GM12878 (cell line): ENCODE measurements around the gene IRAG1. TPM values are rescaled to one million over a fixed set of nuclear protein-coding genes. Genes with fewer than 3 reads are reported as not detected.

Source experiments
- ATAC-seq: fragments of 200-7000 bp; cut with Tn5 transposase; 3 replicates; pipeline ENCODE4 v1.9.1; 2020; ENCODE audit warnings: mild to moderate bottlenecking, moderate library complexity
- BruUV-seq: library from RNA; stranded (reverse); fragments of 400-500 nt; replicated peaks from 2 replicates; lab custom pipeline; 2021; lab: Mats Ljungman, UMichigan
- CTCF ChIA-PET: fragments of 300-600 bp; sonication (Branson Sonifier 250); formaldehyde crosslinking; extraction: SDS; loops from one replicate; lab custom pipeline; 2021; ENCODE audit warnings: inconsistent platforms; lab: Yijun Ruan, JAX
- POLR2A ChIA-PET: fragments of 350-600 bp; formaldehyde crosslinking; extraction: SDS; loops from one replicate; lab custom pipeline; 2021; ENCODE audit warnings: inconsistent platforms; lab: Charles Lee
- RAD21 ChIA-PET: fragments of 300-600 bp; sonication (Branson Sonifier 250); formaldehyde crosslinking; loops from one replicate; lab custom pipeline; 2023; ENCODE audit warnings: antibody characterized with exemption; ENCODE audit not compliant: unreplicated experiment; lab: Charles Lee
- SMC1A ChIA-PET: fragments of 300-600 bp; sonication (Branson Sonifier 250); formaldehyde crosslinking; loops from one replicate; lab custom pipeline; 2023; ENCODE audit not compliant: unreplicated experiment, uncharacterized antibody; lab: Charles Lee
- DNase-seq: peaks from one replicate; pipeline ENCODE4 v3.0.0-alpha.2; 2011; ENCODE audit warnings: low read depth, low spot score
- FAIRE-seq: peaks from 3 replicates; lab custom pipeline; 2011; peaks lifted over from hg19 to GRCh38; lab: Jason Lieb, UNC
- H2AFZ ChIP-seq: 2 replicates; pipeline ENCODE4 v1.6.0; 2011; ENCODE audit warnings: low read depth, low read length, control low read depth; ENCODE audit not compliant: control insufficient read depth
- H3K27ac ChIP-seq: 2 replicates; pipeline ENCODE4 v1.5.1; 2011; ENCODE audit warnings: control low read depth; ENCODE audit not compliant: control insufficient read depth, insufficient read depth
- H3K27me3 ChIP-seq, 2 experiments: replicated peaks in 1 of 2; 2 replicates each; pipeline versions ENCODE4 v1.6.0 to v1.6.1; 2011; ENCODE audit warnings: low read length in 1 of 2; ENCODE audit not compliant: control insufficient read depth in 2 of 2, insufficient read depth in 2 of 2
- H3K36me3 ChIP-seq, 2 experiments: 2 replicates each; pipeline ENCODE4 v1.5.1; 2011; ENCODE audit warnings: low read length in 1 of 2; ENCODE audit not compliant: control insufficient read depth in 2 of 2, insufficient read depth in 2 of 2
- H3K4me1 ChIP-seq: 2 replicates; pipeline ENCODE4 v1.6.1; 2011; ENCODE audit warnings: mild to moderate bottlenecking, low read length, moderate library complexity, mixed read lengths; ENCODE audit not compliant: control insufficient read depth, insufficient read depth
- H3K4me2 ChIP-seq: 2 replicates; pipeline ENCODE4 v1.6.0; 2011; ENCODE audit warnings: control low read depth; ENCODE audit not compliant: control insufficient read depth, insufficient read depth
- H3K4me3 ChIP-seq: fragments of 200-600 bp; sonication (generic); 2 replicates; pipeline ENCODE4 v1.5.1; 2016
- H3K79me2 ChIP-seq: 2 replicates; pipeline ENCODE4 v1.6.0; 2011; ENCODE audit warnings: low read length; ENCODE audit not compliant: control insufficient read depth, insufficient read depth
- H3K9ac ChIP-seq: 2 replicates; pipeline ENCODE4 v1.8.0; 2011; ENCODE audit warnings: low read length, control low read depth, mixed read lengths; ENCODE audit not compliant: control insufficient read depth, insufficient read depth
- H3K9me3 ChIP-seq: replicated peaks from 3 replicates; pipeline ENCODE4 v1.5.1; 2011; ENCODE audit warnings: mild to moderate bottlenecking, low read length; ENCODE audit not compliant: control insufficient read depth, insufficient read depth
- H4K20me1 ChIP-seq: 2 replicates; pipeline ENCODE4 v1.6.0; 2011; ENCODE audit not compliant: control insufficient read depth, insufficient read depth
- BHLHE40 ChIP-seq, 2 experiments: fragments of 450-650 bp in 1 of 2; IDR thresholded peaks; 2 replicates each; pipeline ENCODE4 v1.6.1; 2011 to 2017; ENCODE audit warnings: low read depth in 2 of 2, borderline replicate concordance in 1 of 2, improper control_type of control experiment in 1 of 2, low read length in 1 of 2, mild to moderate bottlenecking in 1 of 2
- BMI1 ChIP-seq: fragments of 450-650 bp; IDR thresholded peaks from 2 replicates; pipeline ENCODE4 v1.6.1; 2016; ENCODE audit warnings: mild to moderate bottlenecking, moderate library complexity, borderline replicate concordance
- CBFB ChIP-seq: IDR thresholded peaks from 2 replicates; pipeline ENCODE4 v1.6.1; 2016; ENCODE audit warnings: antibody characterized with exemption, low read depth
- CHD4 ChIP-seq: fragments of 200-600 bp; sonication (generic); IDR thresholded peaks from 2 replicates; pipeline ENCODE4 v1.6.1; 2016; ENCODE audit warnings: mild to moderate bottlenecking
- CUX1 ChIP-seq: IDR thresholded peaks from 2 replicates; pipeline ENCODE4 v1.6.1; 2012; ENCODE audit warnings: improper control_type of control experiment, low read depth, low read length; ENCODE audit not compliant: insufficient replicate concordance
- IRF3 ChIP-seq: fragments of 450-650 bp; IDR thresholded peaks from 2 replicates; pipeline ENCODE4 v1.6.1; 2014; ENCODE audit warnings: mild to moderate bottlenecking
- LARP7 ChIP-seq: fragments of 450-650 bp; IDR thresholded peaks from 2 replicates; pipeline ENCODE4 v1.6.1; 2017; ENCODE audit warnings: mild to moderate bottlenecking
- NBN ChIP-seq: fragments of 450-650 bp; IDR thresholded peaks from 2 replicates; pipeline ENCODE4 v1.6.1; 2016
- NR2F1 ChIP-seq: fragments of 450-650 bp; conservative IDR thresholded peaks from 2 replicates; pipeline ENCODE4 v1.6.1; 2017; ENCODE audit warnings: mild to moderate bottlenecking
- RCOR1 ChIP-seq: conservative IDR thresholded peaks from 2 replicates; pipeline ENCODE4 v1.6.1; 2012; ENCODE audit warnings: low read depth, low read length, improper control_type of control experiment
- SIX5 ChIP-seq: IDR thresholded peaks from 2 replicates; pipeline ENCODE4 v1.6.1; 2011; ENCODE audit warnings: mild to moderate bottlenecking, low read depth, low read length, moderate library complexity; ENCODE audit not compliant: severe bottlenecking
- SPI1 ChIP-seq: IDR thresholded peaks from 2 replicates; pipeline ENCODE4 v1.6.1; 2011; ENCODE audit warnings: low read depth, mild to moderate bottlenecking, low read length, moderate library complexity, borderline replicate concordance; ENCODE audit not compliant: insufficient read depth
- TAF1 ChIP-seq: IDR thresholded peaks from 2 replicates; pipeline ENCODE4 v1.6.1; 2011; ENCODE audit warnings: mild to moderate bottlenecking, low read depth, low read length, borderline replicate concordance
- ZZZ3 ChIP-seq: IDR thresholded peaks from 2 replicates; pipeline ENCODE4 v1.6.1; 2011; ENCODE audit warnings: low read depth; ENCODE audit not compliant: control insufficient read depth, insufficient read length
- WGBS: methylation state at CpG from one replicate; pipeline ENCODE4 v1.1.6; 2016; ENCODE audit warnings: low lambda C conversion rate; ENCODE audit not compliant: insufficient replicate concordance, insufficient coverage; ENCODE audit errors: missing lambda C conversion rate; 5-methylcytosine and 5-hydroxymethylcytosine counted together
- in situ Hi-C: fragments of 300-500 bp; cut with MboI; formaldehyde crosslinking; loops from 9 replicates; pipeline ENCODE4 v1.14.3; 2018; ENCODE audit warnings: mixed read lengths
- intact Hi-C: fragments of 100-400 bp; cut with micrococcal nuclease; formaldehyde crosslinking; loops from one replicate; pipeline ENCODE4 v1.14.2; 2022; ENCODE audit not compliant: unreplicated experiment
- polyA plus RNA-seq, 11 experiments: library from polyadenylated mRNA; depleted of rRNA in 4 of 11; unstranded in 6 of 11; stranded (reverse) in 5 of 11; fragments of >200 nt; fragmentation: Nextera tagmentation in 4 of 11; fragmentation: Illumina TruSeq in 1 of 11; extraction: Ambion mirVana in 4 of 11; extraction: Trizol in 1 of 11; gene quantifications; 1 replicate in 1 of 11; 2 replicates in 10 of 11; pipeline versions ENCODE4 v1.2.1 to v1.2.3, GENCODE V29; 2011 to 2016; ENCODE audit warnings: inconsistent platforms in 2 of 11, missing spikeins in 2 of 11, low read depth in 1 of 11
- total RNA-seq, 4 experiments: library from RNA; depleted of rRNA in 3 of 4; stranded (reverse); fragments of >200 nt in 3 of 4; fragmentation: Illumina TruSeq in 1 of 4; extraction: Trizol in 1 of 4; gene quantifications; 2 replicates each; pipeline versions ENCODE4 v1.2.1 to v1.2.3, GENCODE V29; 2013 to 2021

Gene IRAG1
- total and polyA plus RNA-seq, 10 of the 15 experiments (the other 5 are each of a cell fraction or from before 2014, with no cell fraction given): 0.02 to 0.18 (median 0.06) TPM; not detected in 4

- FAIRE-seq (no peak), DNase-seq (no peak)
- RAD21 ChIA-PET: no interaction called here
- Histone ChIP-seq H3K4me2 (no peak overlapping the region; the same call in 1 of the 2 replicates), H3K79me2 (no peaks in the 10 kb centered on the region), H3K4me3 (no peak overlapping the region), H3K9ac (no peak overlapping the region), H3K36me3 (no peaks in the 10 kb centered on the region), H3K4me1 (peaks cover 30% of the 10 kb centered on the region)
- no TSS peak for BruUV-seq
- no peak for TF ChIP-seq ZZZ3
- TF ChIP-seq LARP7: no peak
- no peak for TF ChIP-seq RCOR1
- TF ChIP-seq CUX1: no peak
- TF ChIP-seq NBN: no peak
- TF ChIP-seq NR2F1: no peak
- no peak for TF ChIP-seq CHD4
- no peak for TF ChIP-seq SIX5
- TF ChIP-seq CBFB: no peak
- peak; percentile 80 for TF ChIP-seq SPI1
- no peak for TF ChIP-seq BMI1
- no peak for TF ChIP-seq IRF3
- TF ChIP-seq TAF1: no peak
- TF ChIP-seq BHLHE40 (IDR thresholded peaks at IDR 0.05; ENCODE audit: borderline replicate concordance in 1 of 2, low read depth in 2 of 2, low read length in 1 of 2): peak in 1 of 2 experiments; percentile 55; a peak in 1 of 4 replicates
- TF ChIP-seq, all 136 proteins: peak for 2
- Histone ChIP-seq H3K27ac (no peak overlapping the region), H3K9me3 (no peaks in the 10 kb centered on the region), H2AFZ (peak overlapping the region; percentile 48), H4K20me1 (no peaks in the 10 kb centered on the region), H3K27me3 (no peaks in the 10 kb centered on the region)
- ChIA-PET SMC1A (interaction anchor here (1.1 to 1.2 kb wide), 2 partner anchors 12 to 247 kb away, joined by 3 to 4 read pairs; no protein-coding TSS in a partner anchor), POLR2A (no interaction called here), CTCF (interaction anchor here (0.7 to 1.4 kb wide), 3 partner anchors 15 to 204 kb away, joined by 3 to 4 read pairs (median 4); partner anchors contain the start of gene AMPD3)
- no peak for ATAC-seq
- 52% methylated on average over 13 of the region's 13 CpGs for WGBS
- intact Hi-C loops: no loop called here
- in situ Hi-C loops: no loop called here
Measured at GRCh38 chr11:10659339-10660216, 34.0 kb downstream of the IRAG1 start.
